Osteoblast (primary cell): Measurements from ENCODE around the gene MEGF10. TPM values are rescaled to one million over a fixed set of nuclear protein-coding genes. Genes with fewer than 3 reads are reported as not detected.
"Not testable (repeated sequence)": the region's sequence is repeated elsewhere in the genome, so short reads cannot be mapped to it uniquely, and the experiment has no call there.

Experiments
- DNase-seq: peaks from one replicate; pipeline ENCODE4 v3.0.0; 2011; ENCODE audit warnings: low spot score, mixed read lengths; ENCODE audit not compliant: insufficient read length; ENCODE audit errors: missing footprints
- H2AFZ ChIP-seq: 2 replicates; pipeline ENCODE4 v1.6.0; 2011; ENCODE audit warnings: mild to moderate bottlenecking, low read length
- H3K27ac ChIP-seq: 2 replicates; pipeline ENCODE4 v1.5.1; 2011; ENCODE audit warnings: mild to moderate bottlenecking, low read depth, low read length, moderate library complexity
- H3K27me3 ChIP-seq: 2 replicates; pipeline ENCODE4 v1.6.0; 2012; ENCODE audit warnings: mild to moderate bottlenecking, control low read depth, inconsistent platforms, low read length, moderate library complexity; ENCODE audit not compliant: insufficient read depth
- H3K36me3 ChIP-seq: 2 replicates; pipeline ENCODE4 v1.5.1; 2011; ENCODE audit warnings: mild to moderate bottlenecking, low read length, control low read depth, moderate library complexity; ENCODE audit not compliant: insufficient read depth
- H3K4me1 ChIP-seq: 2 replicates; pipeline ENCODE4 v1.5.1; 2011; ENCODE audit warnings: mild to moderate bottlenecking, low read length, control low read depth, moderate library complexity; ENCODE audit not compliant: insufficient read depth
- H3K4me2 ChIP-seq: 2 replicates; pipeline ENCODE4 v1.6.0; 2011; ENCODE audit warnings: mild to moderate bottlenecking, low read length; ENCODE audit not compliant: insufficient read depth
- H3K4me3 ChIP-seq: fragments of 200-600 bp; sonication (generic); 3 replicates; pipeline ENCODE4 v1.5.1; 2012; ENCODE audit warnings: mild to moderate bottlenecking, low read length, inconsistent platforms; ENCODE audit not compliant: insufficient read depth
- H3K79me2 ChIP-seq: 2 replicates; pipeline ENCODE4 v1.6.0; 2012; ENCODE audit warnings: mild to moderate bottlenecking, low read length, control low read depth, inconsistent platforms; ENCODE audit not compliant: insufficient read depth
- H3K9me3 ChIP-seq: 2 replicates; pipeline ENCODE4 v1.5.1; 2011; ENCODE audit warnings: low read depth, low read length, control low read depth
- H4K20me1 ChIP-seq: 2 replicates; pipeline ENCODE4 v1.6.0; 2012; ENCODE audit warnings: mild to moderate bottlenecking, low read length, control low read depth; ENCODE audit not compliant: insufficient read depth
- total RNA-seq: library from RNA; depleted of rRNA; stranded (reverse); fragments of >200 nt; gene quantifications from 2 replicates; pipeline ENCODE4 v1.2.3, GENCODE V29; 2012
- TF ChIP-seq, protein P1 (sequence below): IDR thresholded peaks from 2 replicates; pipeline ENCODE4 v1.5.1; 2011; ENCODE audit warnings: mild to moderate bottlenecking, low read depth, low read length, moderate library complexity; ENCODE audit errors: extremely low read depth

The MEGF10 gene
- total RNA-seq, 1 donor: 1.4 TPM

- H3K79me2 ChIP-seq: no peaks in the 10 kb centered on the region
- H2AFZ ChIP-seq: no peak overlapping the region
- H3K4me1 ChIP-seq: no peaks in the 10 kb centered on the region
- no peak overlapping the region for H3K27ac ChIP-seq
- H3K9me3 ChIP-seq: no peaks in the 10 kb centered on the region
- H3K4me3 ChIP-seq: no peak overlapping the region
- TF ChIP-seq, protein P1, sequence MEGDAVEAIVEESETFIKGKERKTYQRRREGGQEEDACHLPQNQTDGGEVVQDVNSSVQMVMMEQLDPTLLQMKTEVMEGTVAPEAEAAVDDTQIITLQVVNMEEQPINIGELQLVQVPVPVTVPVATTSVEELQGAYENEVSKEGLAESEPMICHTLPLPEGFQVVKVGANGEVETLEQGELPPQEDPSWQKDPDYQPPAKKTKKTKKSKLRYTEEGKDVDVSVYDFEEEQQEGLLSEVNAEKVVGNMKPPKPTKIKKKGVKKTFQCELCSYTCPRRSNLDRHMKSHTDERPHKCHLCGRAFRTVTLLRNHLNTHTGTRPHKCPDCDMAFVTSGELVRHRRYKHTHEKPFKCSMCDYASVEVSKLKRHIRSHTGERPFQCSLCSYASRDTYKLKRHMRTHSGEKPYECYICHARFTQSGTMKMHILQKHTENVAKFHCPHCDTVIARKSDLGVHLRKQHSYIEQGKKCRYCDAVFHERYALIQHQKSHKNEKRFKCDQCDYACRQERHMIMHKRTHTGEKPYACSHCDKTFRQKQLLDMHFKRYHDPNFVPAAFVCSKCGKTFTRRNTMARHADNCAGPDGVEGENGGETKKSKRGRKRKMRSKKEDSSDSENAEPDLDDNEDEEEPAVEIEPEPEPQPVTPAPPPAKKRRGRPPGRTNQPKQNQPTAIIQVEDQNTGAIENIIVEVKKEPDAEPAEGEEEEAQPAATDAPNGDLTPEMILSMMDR: no peak
- DNase-seq: no peak
- no peaks in the 10 kb centered on the region for H4K20me1 ChIP-seq
- no peak overlapping the region for H3K4me2 ChIP-seq
- H3K36me3 ChIP-seq: no peaks in the 10 kb centered on the region
- H3K27me3 ChIP-seq: peaks cover 25% of the 10 kb centered on the region
Measured at GRCh38 chr5:127307868-127308267, 17.3 kb downstream of the MEGF10 start.

DNA sequence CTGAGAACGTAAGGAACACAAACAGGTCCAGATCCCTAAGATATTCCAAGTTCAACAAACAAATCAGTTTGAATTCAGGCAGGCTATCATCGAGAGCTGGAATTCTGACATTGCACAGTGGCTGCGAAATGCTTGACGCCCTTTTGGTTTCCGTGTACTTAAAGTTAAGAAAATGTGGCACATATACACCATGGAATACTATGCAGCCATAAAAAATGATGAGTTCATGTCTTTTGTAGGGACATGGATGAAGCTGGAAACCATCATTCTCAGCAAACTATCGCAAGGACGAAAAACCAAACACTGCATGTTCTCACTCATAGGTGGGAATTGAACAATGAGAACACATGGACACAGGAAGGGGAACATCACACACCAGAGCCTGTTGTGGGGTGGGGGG is 17.7 kb downstream of the MEGF10 start:
- not testable (repeated sequence) for H2AFZ ChIP-seq, H3K79me2 ChIP-seq, DNase-seq, H3K9me3 ChIP-seq, H3K36me3 ChIP-seq, H3K4me2 ChIP-seq, H3K27ac ChIP-seq, H3K4me3 ChIP-seq, H4K20me1 ChIP-seq, H3K4me1 ChIP-seq
- H3K27me3 ChIP-seq: peaks cover 26% of the 10 kb centered on the region

DNA sequence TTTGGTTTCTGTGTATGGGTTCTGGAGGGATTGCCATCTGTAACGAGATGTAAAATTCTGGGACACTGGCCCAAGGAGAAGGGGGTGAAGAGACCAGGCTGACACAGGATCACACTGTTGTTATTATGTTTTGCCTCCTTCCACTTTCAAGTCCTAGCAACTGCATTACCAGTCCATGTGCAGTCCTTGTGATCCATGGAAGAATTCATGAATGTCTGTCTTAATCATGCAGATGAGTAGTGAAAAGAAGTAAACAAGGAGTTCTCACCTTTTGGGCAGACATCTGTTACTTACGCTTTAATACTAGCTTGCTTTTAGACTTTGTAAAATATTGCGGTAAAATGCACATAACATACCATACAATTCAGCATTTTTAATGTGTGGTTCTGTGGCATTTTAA is 18.3 kb downstream of the MEGF10 start:
- TF ChIP-seq, protein P1: no peak
- Histone ChIP-seq H4K20me1 (no peaks in the 10 kb centered on the region), H3K36me3 (no peaks in the 10 kb centered on the region), H3K4me1 (no peaks in the 10 kb centered on the region), H3K79me2 (no peaks in the 10 kb centered on the region), H3K27ac (no peak overlapping the region), H3K4me2 (no peak overlapping the region), H3K9me3 (no peaks in the 10 kb centered on the region), H3K4me3 (no peak overlapping the region), H2AFZ (no peak overlapping the region), H3K27me3 (peaks cover 23% of the 10 kb centered on the region)
- no peak for DNase-seq

DNA sequence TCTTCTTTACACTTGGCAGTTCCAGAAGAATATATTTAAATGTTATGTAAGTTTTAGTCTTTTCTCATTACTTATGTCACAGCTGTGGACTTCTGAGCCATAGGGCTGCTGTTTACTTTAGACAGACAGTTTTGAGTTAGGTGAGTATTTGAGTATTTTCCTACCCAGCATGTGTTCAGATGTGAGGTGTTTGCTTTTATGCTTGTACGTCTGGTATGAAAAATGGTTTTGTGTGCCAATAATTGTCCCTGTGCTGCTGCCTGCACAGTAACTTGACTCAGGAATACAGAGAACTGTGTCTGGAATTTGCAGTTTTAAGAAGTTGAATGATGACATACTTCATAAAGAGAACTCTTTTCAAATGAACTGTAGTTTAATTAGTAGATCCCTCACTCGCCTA is 20.8 kb downstream of the MEGF10 start:
- H3K79me2 ChIP-seq: no peaks in the 10 kb centered on the region
- H3K4me3 ChIP-seq: no peak overlapping the region
- H3K27ac ChIP-seq: no peak overlapping the region
- H3K27me3 ChIP-seq: peaks cover 23% of the 10 kb centered on the region
- H3K36me3 ChIP-seq: no peaks in the 10 kb centered on the region
- no peak overlapping the region for H2AFZ ChIP-seq
- no peak overlapping the region for H3K4me2 ChIP-seq
- no peaks in the 10 kb centered on the region for H3K9me3 ChIP-seq
- no peak for DNase-seq
- no peaks in the 10 kb centered on the region for H3K4me1 ChIP-seq
- TF ChIP-seq, protein P1: no peak
- H4K20me1 ChIP-seq: no peaks in the 10 kb centered on the region
